Keratinocyte (primary cell): ENCODE results near the gene AGAP5. TPM values are rescaled to one million over a fixed set of nuclear protein-coding genes. Genes with fewer than 3 reads are reported as not detected.

ENCODE experiments used
- DNase-seq: peaks from one replicate; pipeline ENCODE4 v3.0.0-alpha.2; 2011; ENCODE audit warnings: low read depth, missing footprints, low spot score
- FAIRE-seq: peaks from 2 replicates; lab custom pipeline; 2011; peaks lifted over from hg19 to GRCh38; lab: Jason Lieb, UNC
- H2AFZ ChIP-seq: 2 replicates; pipeline ENCODE4 v1.6.0; 2012; ENCODE audit warnings: low read length, control low read depth, inconsistent platforms; ENCODE audit not compliant: control insufficient read depth
- H3K27ac ChIP-seq: 2 replicates; pipeline ENCODE4 v1.5.1; 2011; ENCODE audit warnings: low read length; ENCODE audit not compliant: control insufficient read depth, insufficient read depth
- H3K27me3 ChIP-seq: 3 replicates; pipeline ENCODE4 v1.6.0; 2011; ENCODE audit warnings: low read length; ENCODE audit not compliant: control insufficient read depth, insufficient read depth; ENCODE audit errors: extremely low read depth
- H3K36me3 ChIP-seq, 2 experiments: 2 replicates in 1 of 2; 3 replicates in 1 of 2; pipeline ENCODE4 v1.5.1; 2011; ENCODE audit warnings: low read length in 2 of 2, mild to moderate bottlenecking in 1 of 2; ENCODE audit not compliant: control insufficient read depth in 2 of 2, insufficient read depth in 2 of 2; ENCODE audit errors: extremely low read depth in 1 of 2
- H3K4me1 ChIP-seq: 3 replicates; pipeline ENCODE4 v1.5.1; 2011; ENCODE audit warnings: low read length; ENCODE audit not compliant: control insufficient read depth, insufficient read depth; ENCODE audit errors: extremely low read depth
- H3K4me2 ChIP-seq: 3 replicates; pipeline ENCODE4 v1.6.0; 2011; ENCODE audit warnings: low read depth, low read length; ENCODE audit not compliant: control insufficient read depth, insufficient read depth; ENCODE audit errors: extremely low read depth
- H3K4me3 ChIP-seq, 3 experiments: fragments of 200-600 bp in 1 of 3; sonication (generic) in 1 of 3; 2 replicates in 2 of 3; 3 replicates in 1 of 3; pipeline ENCODE4 v1.5.1; 2011 to 2016; ENCODE audit warnings: low read length in 3 of 3, mild to moderate bottlenecking in 3 of 3, control low read depth in 2 of 3, inconsistent platforms in 1 of 3, low read depth in 1 of 3, mixed read lengths in 1 of 3, mixed run types in 1 of 3, moderate library complexity in 1 of 3; ENCODE audit not compliant: control insufficient read depth in 2 of 3, insufficient read depth in 2 of 3; ENCODE audit errors: extremely low read depth in 1 of 3
- H3K79me2 ChIP-seq: 2 replicates; pipeline ENCODE4 v1.6.0; 2012; ENCODE audit warnings: low read length; ENCODE audit not compliant: control insufficient read depth, insufficient read depth
- H3K9ac ChIP-seq: 3 replicates; pipeline ENCODE4 v1.6.0; 2011; ENCODE audit warnings: low read length; ENCODE audit not compliant: control insufficient read depth, insufficient read depth; ENCODE audit errors: extremely low read depth
- H3K9me1 ChIP-seq: 3 replicates; pipeline ENCODE4 v1.6.0; 2011; ENCODE audit warnings: low read length; ENCODE audit not compliant: control insufficient read depth, insufficient read depth; ENCODE audit errors: extremely low read depth
- H3K9me3 ChIP-seq: 2 replicates; pipeline ENCODE4 v1.5.1; 2012; ENCODE audit warnings: low read depth, low read length; ENCODE audit not compliant: control insufficient read depth
- H4K20me1 ChIP-seq: 3 replicates; pipeline ENCODE4 v1.6.0; 2011; ENCODE audit warnings: low read length; ENCODE audit not compliant: control insufficient read depth, insufficient read depth; ENCODE audit errors: extremely low read depth
- EZH2 ChIP-seq: IDR thresholded peaks from one replicate; pipeline ENCODE4 v1.6.1; 2012; ENCODE audit warnings: inconsistent platforms, mild to moderate bottlenecking, low read length, moderate library complexity
- dilution Hi-C: fragments of 300-500 bp; cut with MboI; formaldehyde crosslinking; loops from one replicate; pipeline ENCODE4 v1.7.0; 2020; ENCODE audit warnings: low sequenced_read_pairs; ENCODE audit not compliant: extremely low pct_ligation_motif_present
- polyA plus RNA-seq, 5 experiments: library from polyadenylated mRNA; depleted of rRNA in 3 of 5; stranded (reverse) in 3 of 5; stranded (forward) in 1 of 5; unstranded in 1 of 5; fragments of >200 nt; gene quantifications; 1 replicate in 1 of 5; 2 replicates in 3 of 5; 3 replicates in 1 of 5; pipeline versions ENCODE4 v1.2.1 to v1.2.3, GENCODE V29; 2011 to 2012; ENCODE audit warnings: missing spikeins in 2 of 5, low read depth in 1 of 5, low replicate concordance in 1 of 5
- TF ChIP-seq, protein P1 (sequence below), 3 experiments: IDR thresholded peaks in 1 of 3; conservative IDR thresholded peaks in 1 of 3; optimal IDR thresholded peaks in 1 of 3; 2 replicates in 2 of 3; 3 replicates in 1 of 3; pipeline versions ENCODE3 to v1.5.1; 2011; ENCODE audit warnings: low read length in 3 of 3, mild to moderate bottlenecking in 3 of 3, moderate library complexity in 2 of 3, control low read depth in 1 of 3, inconsistent platforms in 1 of 3; ENCODE audit not compliant: insufficient read depth in 2 of 3; ENCODE audit errors: extremely low read depth in 1 of 3

The AGAP5 gene
- polyA plus RNA-seq, 1 donor (not counting 4 experiments of a cell fraction or from before 2014, with no cell fraction given): 3.6 TPM

DNA sequence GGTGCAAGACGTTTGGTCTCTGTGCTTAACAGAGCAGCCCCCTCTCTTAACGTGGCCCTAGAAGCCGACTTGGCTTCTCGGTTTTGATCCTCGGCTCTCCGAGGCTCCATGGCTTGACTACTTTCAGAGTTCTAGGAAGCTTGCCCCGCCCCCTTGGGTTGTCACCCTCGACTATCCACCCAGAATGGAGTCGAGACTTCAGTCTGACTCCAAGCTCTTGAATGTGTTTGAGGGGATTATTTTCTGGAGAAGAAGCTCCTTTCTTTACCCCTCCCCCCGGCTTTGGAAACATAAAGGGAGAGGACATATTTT is 46.7 kb upstream of the AGAP5 start:
- TF ChIP-seq EZH2: no peak
- TF ChIP-seq, protein P1, sequence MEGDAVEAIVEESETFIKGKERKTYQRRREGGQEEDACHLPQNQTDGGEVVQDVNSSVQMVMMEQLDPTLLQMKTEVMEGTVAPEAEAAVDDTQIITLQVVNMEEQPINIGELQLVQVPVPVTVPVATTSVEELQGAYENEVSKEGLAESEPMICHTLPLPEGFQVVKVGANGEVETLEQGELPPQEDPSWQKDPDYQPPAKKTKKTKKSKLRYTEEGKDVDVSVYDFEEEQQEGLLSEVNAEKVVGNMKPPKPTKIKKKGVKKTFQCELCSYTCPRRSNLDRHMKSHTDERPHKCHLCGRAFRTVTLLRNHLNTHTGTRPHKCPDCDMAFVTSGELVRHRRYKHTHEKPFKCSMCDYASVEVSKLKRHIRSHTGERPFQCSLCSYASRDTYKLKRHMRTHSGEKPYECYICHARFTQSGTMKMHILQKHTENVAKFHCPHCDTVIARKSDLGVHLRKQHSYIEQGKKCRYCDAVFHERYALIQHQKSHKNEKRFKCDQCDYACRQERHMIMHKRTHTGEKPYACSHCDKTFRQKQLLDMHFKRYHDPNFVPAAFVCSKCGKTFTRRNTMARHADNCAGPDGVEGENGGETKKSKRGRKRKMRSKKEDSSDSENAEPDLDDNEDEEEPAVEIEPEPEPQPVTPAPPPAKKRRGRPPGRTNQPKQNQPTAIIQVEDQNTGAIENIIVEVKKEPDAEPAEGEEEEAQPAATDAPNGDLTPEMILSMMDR (optimal IDR thresholded peaks at IDR 0.05 in 1 of 3, IDR thresholded peaks at IDR 0.05 in 1 of 3, conservative IDR thresholded peaks at IDR 0.05 in 1 of 3; ENCODE audit: extremely low read depth in 1 of 3, insufficient read depth in 2 of 3, low read length in 3 of 3): no peak
- Histone ChIP-seq H3K9me3 (no peaks in the 10 kb centered on the region), H4K20me1 (no peaks in the 10 kb centered on the region), H3K36me3 (peaks cover 10 to 12% of the 10 kb centered on the region in 2 experiments), H2AFZ (peak overlapping the region; percentile 97), H3K27ac (peak overlapping the region; percentile 98), H3K4me3 (peak overlapping the region; percentile 87 to 100 (median 100)), H3K4me2 (peak overlapping the region; percentile 100), H3K27me3 (no peaks in the 10 kb centered on the region), H3K9ac (peak overlapping the region; percentile 98), H3K79me2 (peaks cover 53% of the 10 kb centered on the region), H3K4me1 (peaks cover 20% of the 10 kb centered on the region), H3K9me1 (no peaks in the 10 kb centered on the region)
- DNase-seq (no peak), FAIRE-seq (no peak)
- dilution Hi-C loops: no loop called here

DNA sequence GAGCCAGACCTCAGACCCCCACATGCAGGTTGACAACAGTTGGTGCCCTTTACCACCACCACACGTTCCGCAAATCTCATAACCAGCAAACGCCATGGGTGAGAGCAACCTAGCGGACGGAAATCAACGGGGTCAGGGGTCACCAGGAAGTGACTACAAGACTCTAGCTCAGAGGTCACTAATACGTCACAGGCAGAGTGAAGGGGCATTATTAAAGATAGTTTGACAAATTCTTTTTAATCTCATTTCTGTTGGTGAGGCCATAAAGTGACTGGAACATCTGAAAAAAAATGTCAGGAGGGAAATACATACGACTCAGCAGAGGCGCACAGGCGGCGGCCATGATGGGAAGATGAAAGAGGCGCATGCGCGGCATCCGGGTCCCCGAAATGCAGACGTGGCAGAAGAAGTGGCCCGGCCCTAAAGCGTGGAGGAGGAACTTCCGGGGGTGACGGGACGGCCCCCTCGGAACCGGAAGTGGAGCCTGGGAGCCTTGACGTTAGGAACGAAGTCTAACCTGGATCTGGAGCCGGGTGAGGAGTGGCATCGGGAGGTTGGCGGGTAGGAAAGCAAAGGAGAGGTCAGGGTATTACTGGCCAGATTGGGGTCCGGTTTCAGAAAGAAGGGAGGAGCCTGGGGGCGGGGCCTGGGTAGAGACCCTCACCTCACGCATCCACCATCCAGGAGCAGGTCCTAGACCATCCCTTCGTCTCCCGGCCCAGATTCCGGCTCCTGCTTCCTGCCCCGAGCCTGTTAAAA is 46.2 kb upstream of the AGAP5 start, which contains the start of gene SEC24C:
Gene SEC24C, plus strand, starts transcription at position 468 of the 759 bp plus-strand sequence. CDS start 2,461 bp downstream, outside the sequence.
- Histone ChIP-seq H2AFZ (peak within 1 kb of the TSS; percentile 97), H3K4me2 (peak within 1 kb of the TSS; percentile 100), H3K9me3 (no peaks in the 10 kb centered on the region), H3K27ac (peak within 1 kb of the TSS; percentile 98), H3K27me3 (no peaks in the 10 kb centered on the region), H3K9me1 (no peaks in the 10 kb centered on the region), H3K9ac (peak within 1 kb of the TSS; percentile 98), H4K20me1 (no peaks in the 10 kb centered on the region), H3K79me2 (peaks cover 50% of the 10 kb centered on the region), H3K4me1 (peaks cover 18% of the 10 kb centered on the region), H3K4me3 (peak within 1 kb of the TSS; percentile 87 to 100 (median 100)), H3K36me3 (peaks cover 8 to 9% of the 10 kb centered on the region in 2 experiments)
- TF ChIP-seq, protein P1 (optimal IDR thresholded peaks at IDR 0.05 in 1 of 3, IDR thresholded peaks at IDR 0.05 in 1 of 3, conservative IDR thresholded peaks at IDR 0.05 in 1 of 3; ENCODE audit: extremely low read depth in 1 of 3, insufficient read depth in 2 of 3, low read length in 3 of 3): no peak
- TF ChIP-seq EZH2: no peak
- dilution Hi-C loops: no loop called here
- DNase-seq (peak; percentile 69), FAIRE-seq (no peak)
